HUES6 (cell line): ENCODE results near the gene KCNJ11.
"Not testable (repeated sequence)": the region's sequence is repeated elsewhere in the genome, so short reads cannot be mapped to it uniquely, and the experiment has no call there.

Source experiments
- H3K27ac ChIP-seq: 2 replicates; pipeline ENCODE4 v1.7.0; 2013; ENCODE audit warnings: low read depth, mild to moderate bottlenecking, low read length, inconsistent platforms
- H3K27me3 ChIP-seq: 2 replicates; pipeline ENCODE4 v1.6.1; 2013; ENCODE audit warnings: low read length; ENCODE audit not compliant: control insufficient read depth, insufficient read depth
- H3K36me3 ChIP-seq: 2 replicates; pipeline ENCODE4 v1.6.1; 2013; ENCODE audit warnings: low read length; ENCODE audit not compliant: control insufficient read depth, insufficient read depth
- H3K4me1 ChIP-seq: 2 replicates; pipeline ENCODE4 v1.6.1; 2013; ENCODE audit warnings: low read length; ENCODE audit not compliant: control insufficient read depth, insufficient read depth
- H3K4me3 ChIP-seq: 2 replicates; pipeline ENCODE4 v1.5.1; 2013; ENCODE audit warnings: low read depth, low read length
- H3K9ac ChIP-seq: one replicate; pipeline ENCODE4 v1.6.1; 2013; ENCODE audit warnings: mild to moderate bottlenecking, low read length
- H3K9me3 ChIP-seq: 2 replicates; pipeline ENCODE4 v1.6.1; 2013; ENCODE audit warnings: low read depth, low read length; ENCODE audit not compliant: control insufficient read depth, insufficient read depth

KCNJ11 gene

DNA sequence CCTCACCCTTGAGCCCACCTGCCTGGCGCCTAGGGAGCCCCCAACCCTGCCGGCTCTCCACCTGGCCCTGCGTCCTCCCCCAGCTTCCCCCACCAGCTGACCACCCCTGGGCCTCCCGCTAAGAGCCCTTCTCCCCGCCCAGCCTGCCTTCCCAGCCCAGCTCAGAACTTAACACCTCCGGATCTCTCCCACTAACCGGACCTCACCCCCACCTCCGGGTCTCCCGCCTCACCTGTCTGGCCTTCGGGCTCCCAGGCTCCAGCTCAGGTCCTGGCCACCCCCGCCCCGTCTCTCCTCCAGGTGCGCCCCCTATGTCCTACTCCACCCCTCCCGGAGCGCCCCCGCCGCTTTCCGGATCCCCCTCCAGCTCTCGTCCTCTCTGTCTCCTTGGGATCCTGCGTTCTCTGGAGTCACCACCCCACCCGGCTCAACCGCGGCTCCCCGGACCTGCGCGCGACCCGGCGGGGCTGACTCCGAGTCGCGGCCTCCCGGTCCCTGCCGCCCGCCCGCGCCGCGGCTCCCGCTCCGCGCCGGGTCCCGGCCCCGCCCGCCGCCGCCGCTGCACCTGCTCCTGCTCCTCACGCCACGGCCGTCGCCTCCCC, at the start of gene KCNJ11:
KCNJ11 (minus strand) TSS at position 51 of the 602 bp plus-strand sequence. CDS start 568 bp downstream, outside the sequence.
- peaks cover 45% of the 10 kb centered on the region for H3K27me3 ChIP-seq
- H3K4me1 ChIP-seq, result peaks cover 9% of the 10 kb centered on the region
- no peaks in the 10 kb centered on the region for H3K9me3 ChIP-seq
- no peak within 1 kb of the TSS for H3K9ac ChIP-seq
- H3K4me3 ChIP-seq, result peak within 1 kb of the TSS; percentile 57
- H3K27ac ChIP-seq, result no peak within 1 kb of the TSS
- no peaks in the 10 kb centered on the region for H3K36me3 ChIP-seq

DNA sequence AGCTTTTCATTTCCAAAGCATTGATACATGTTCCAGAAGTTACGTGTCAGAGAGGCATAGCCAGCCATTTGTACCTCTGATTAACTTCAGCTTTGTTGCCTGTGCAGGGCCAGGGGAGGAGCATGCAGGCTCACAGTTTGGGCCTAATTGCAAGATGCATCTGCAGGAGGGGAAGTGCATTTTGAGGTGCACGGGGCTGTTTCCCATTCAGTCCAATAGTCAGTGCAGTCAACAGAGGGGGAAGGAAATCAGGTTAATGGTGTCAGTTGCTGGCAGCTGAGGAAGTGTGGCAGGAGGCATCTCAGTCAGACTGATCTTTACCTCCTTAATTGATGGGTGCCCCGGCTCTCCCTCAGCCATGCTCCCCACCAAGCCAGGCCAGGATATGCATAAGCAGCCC, 48.9 kb upstream of the KCNJ11 start:
- H3K36me3 ChIP-seq, result no peaks in the 10 kb centered on the region
- no peaks in the 10 kb centered on the region for H3K9me3 ChIP-seq
- H3K27me3 ChIP-seq, result peaks cover 43% of the 10 kb centered on the region
- H3K4me1 ChIP-seq, result peaks cover 9% of the 10 kb centered on the region
- no peak overlapping the region for H3K4me3 ChIP-seq
- no peak overlapping the region for H3K27ac ChIP-seq
- no peak overlapping the region for H3K9ac ChIP-seq

DNA sequence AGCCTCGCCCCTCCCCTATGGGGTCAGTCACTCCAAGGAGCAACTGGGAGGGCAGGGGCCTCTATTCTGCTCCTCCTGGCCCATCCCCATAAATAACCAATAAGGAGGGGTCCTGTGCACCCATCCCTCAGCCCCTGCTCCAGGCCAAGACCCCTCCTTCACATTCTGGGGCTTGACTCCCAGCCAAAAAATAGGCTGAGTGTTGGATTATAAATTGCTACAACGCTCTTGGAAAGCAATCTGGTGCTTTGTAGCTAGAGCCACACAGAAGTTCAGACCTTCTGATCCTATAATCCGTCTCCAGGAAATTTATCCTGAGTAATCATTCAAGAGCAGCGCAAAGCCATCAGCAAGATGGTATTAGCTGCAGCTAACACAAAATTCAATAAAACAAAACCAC, 45.6 kb upstream of the KCNJ11 start:
- Histone ChIP-seq H3K36me3 (no peaks in the 10 kb centered on the region), H3K4me1 (peaks cover 2% of the 10 kb centered on the region), H3K4me3 (no peak overlapping the region), H3K27me3 (peaks cover 19% of the 10 kb centered on the region), H3K27ac (no peak overlapping the region), H3K9ac (no peak overlapping the region), H3K9me3 (no peaks in the 10 kb centered on the region)

DNA sequence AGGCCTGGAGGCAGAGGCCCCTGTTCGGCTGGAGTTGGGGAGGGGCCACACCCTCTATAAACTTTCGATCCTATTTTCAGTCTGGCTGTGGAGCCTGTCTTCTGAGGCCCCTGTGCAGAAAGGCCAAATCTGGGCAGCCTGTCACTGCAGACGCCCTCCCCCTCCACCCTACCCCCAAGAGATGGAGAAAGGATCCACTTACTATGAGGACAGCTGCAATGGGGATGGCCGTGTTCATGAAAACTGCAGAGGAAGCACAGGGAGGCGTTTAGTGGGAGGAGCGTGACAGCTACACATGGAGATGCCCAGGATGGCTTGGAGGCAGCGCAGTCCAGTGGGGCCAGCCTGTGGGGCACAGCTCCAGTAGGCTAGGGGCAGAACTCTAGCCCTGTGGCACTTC, 43.5 kb upstream of the KCNJ11 start:
- no peaks in the 10 kb centered on the region for H3K4me1 ChIP-seq
- no peak overlapping the region for H3K4me3 ChIP-seq
- no peaks in the 10 kb centered on the region for H3K9me3 ChIP-seq
- 0 out of 2 replicates have a peak, but pooled peaks cover 2% of the 10 kb centered on the region for H3K27me3 ChIP-seq
- H3K36me3 ChIP-seq, result no peaks in the 10 kb centered on the region
- H3K9ac ChIP-seq, result no peak overlapping the region
- no peak overlapping the region for H3K27ac ChIP-seq

- Histone ChIP-seq H3K36me3 (no peaks in the 10 kb centered on the region), H3K27ac (no peak overlapping the region), H3K4me3 (no peak overlapping the region)
Observed at GRCh38 chr11:17431139-17431538, 42.7 kb upstream of the KCNJ11 start.

GRCh38 chr11:17430616-17431015, 42.2 kb upstream of the KCNJ11 start:
- Histone ChIP-seq H3K4me1 (no peaks in the 10 kb centered on the region), H3K36me3 (no peaks in the 10 kb centered on the region), H3K4me3 (no peak overlapping the region), H3K27ac (no peak overlapping the region), H3K9me3 (no peaks in the 10 kb centered on the region), H3K27me3 (no peaks in the 10 kb centered on the region), H3K9ac (no peak overlapping the region)

More at GRCh38 chr11:17431139-17431538, 42.7 kb upstream of the KCNJ11 start:
- H3K4me1 ChIP-seq, result no peaks in the 10 kb centered on the region
- no peaks in the 10 kb centered on the region for H3K9me3 ChIP-seq
- H3K9ac ChIP-seq, result no peak overlapping the region
- H3K27me3 ChIP-seq, result 0 out of 2 replicates have a peak, but pooled peaks cover under 1% of the 10 kb centered on the region

- H3K4me1 ChIP-seq, result no peaks in the 10 kb centered on the region
- no peaks in the 10 kb centered on the region for H3K36me3 ChIP-seq
- no peaks in the 10 kb centered on the region for H3K9me3 ChIP-seq
- H3K4me3 ChIP-seq, result no peak overlapping the region
- H3K9ac ChIP-seq, result no peak overlapping the region
- no peaks in the 10 kb centered on the region for H3K27me3 ChIP-seq
- no peak overlapping the region for H3K27ac ChIP-seq
Observed at GRCh38 chr11:17428925-17429324, 40.5 kb upstream of the KCNJ11 start.

DNA sequence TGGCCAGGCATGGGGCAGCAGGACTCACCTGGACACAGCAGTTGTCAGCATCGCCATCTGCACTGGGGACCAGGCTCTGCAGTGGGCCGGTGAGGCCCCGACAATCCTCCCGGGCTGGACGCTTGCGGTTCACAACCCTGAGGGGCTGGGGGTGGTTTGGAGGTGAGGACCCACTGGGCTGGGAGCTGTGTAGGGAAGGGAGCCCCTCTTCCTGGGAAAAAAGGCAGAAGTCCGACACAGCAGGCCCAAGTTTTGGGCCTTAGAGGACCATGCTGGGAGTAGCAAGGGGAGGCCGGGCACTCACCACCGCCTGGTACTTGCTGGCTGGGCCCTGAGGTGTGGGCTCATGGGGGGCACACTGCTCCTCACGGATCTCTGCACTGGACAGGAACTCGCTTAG, 39.8 kb upstream of the KCNJ11 start:
- Histone ChIP-seq H3K27ac (no peak overlapping the region), H3K4me1 (no peaks in the 10 kb centered on the region), H3K27me3 (no peaks in the 10 kb centered on the region), H3K36me3 (no peaks in the 10 kb centered on the region), H3K9ac (no peak overlapping the region), H3K9me3 (no peaks in the 10 kb centered on the region), H3K4me3 (no peak overlapping the region)

GRCh38 chr11:17426233-17426632, 37.8 kb upstream of the KCNJ11 start:
- H3K9me3 ChIP-seq, H3K9ac ChIP-seq, H3K4me3 ChIP-seq, H3K36me3 ChIP-seq, H3K4me1 ChIP-seq, H3K27ac ChIP-seq: not testable (repeated sequence)
- H3K27me3 ChIP-seq, result peaks cover 15% of the 10 kb centered on the region; the same call in 1 of the 2 replicates

DNA sequence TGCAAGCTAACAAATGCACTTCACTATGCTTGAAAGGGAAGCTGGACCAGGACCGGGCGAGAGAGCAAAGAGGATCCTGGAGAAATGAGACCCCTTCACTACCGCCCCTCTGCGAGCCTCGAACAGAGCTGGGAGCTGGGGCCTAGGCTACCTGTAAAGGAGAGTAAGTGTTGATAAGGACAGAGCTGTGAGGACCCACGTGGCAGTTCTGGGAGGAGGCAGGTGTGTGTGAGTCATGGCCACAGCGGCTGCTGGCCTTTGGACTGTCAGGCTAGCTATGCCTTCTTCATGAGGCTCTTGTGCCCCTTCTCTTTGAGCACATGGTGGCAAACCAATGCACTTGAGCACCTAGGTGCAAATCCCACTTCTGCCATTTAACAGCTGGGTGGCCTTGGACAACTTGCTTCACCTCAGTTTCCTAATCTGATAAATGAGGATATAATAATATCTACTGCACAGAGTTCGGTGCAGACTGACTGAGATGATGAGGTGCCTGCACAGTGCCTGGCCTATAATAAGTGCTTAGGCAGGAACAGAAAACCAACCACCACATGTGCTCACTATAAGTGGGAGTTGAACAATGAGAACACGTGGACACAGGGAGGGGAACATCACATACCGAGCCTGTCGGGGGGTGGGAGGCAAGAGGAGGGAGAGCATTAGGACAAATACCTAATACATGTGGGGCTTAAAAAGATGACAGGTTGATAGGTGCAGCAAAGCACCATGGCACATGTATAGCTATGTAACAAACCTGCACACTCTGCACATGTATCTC, 35.3 kb upstream of the KCNJ11 start:
- peaks cover 10% of the 10 kb centered on the region for H3K4me1 ChIP-seq

GRCh38 chr11:17421781-17422180, 33.3 kb upstream of the KCNJ11 start:
- H3K9ac ChIP-seq, result no peak overlapping the region
- H3K4me1 ChIP-seq, result peaks cover 15% of the 10 kb centered on the region
- no peak overlapping the region for H3K27ac ChIP-seq
- peaks cover 28% of the 10 kb centered on the region; the same call in 1 of the 2 replicates for H3K27me3 ChIP-seq
- no peaks in the 10 kb centered on the region for H3K36me3 ChIP-seq
- H3K4me3 ChIP-seq, result no peak overlapping the region
- no peaks in the 10 kb centered on the region for H3K9me3 ChIP-seq

More for the DNA sequence above, 35.3 kb upstream of the KCNJ11 start:
- Histone ChIP-seq H3K27ac (no peak overlapping the region), H3K4me3 (no peak overlapping the region), H3K9me3 (no peaks in the 10 kb centered on the region), H3K36me3 (no peaks in the 10 kb centered on the region), H3K9ac (no peak overlapping the region), H3K27me3 (peaks cover 28% of the 10 kb centered on the region; the same call in 1 of the 2 replicates)
